Measurements from ENCODE around the gene PITX2.

GRCh38 chr4:110668463-110669235 is 45.8 kb upstream of the PITX2 start:
- TF ChIP-seq CTCF (IDR thresholded peaks at IDR 0.05) (no peak), POLR2AphosphoS5 (IDR thresholded peaks at IDR 0.05) (no peak)
